HUES64 (cell line): ENCODE data around the gene SLC8A1.

ENCODE experiments used
- H3K27ac ChIP-seq: 2 replicates; pipeline ENCODE4 v1.7.0; 2013; ENCODE audit warnings: low read depth, low read length, inconsistent platforms
- H3K27me3 ChIP-seq: 2 replicates; pipeline ENCODE4 v1.6.1; 2013; ENCODE audit warnings: mild to moderate bottlenecking, low read length; ENCODE audit not compliant: insufficient read depth
- H3K36me3 ChIP-seq: 2 replicates; pipeline ENCODE4 v1.6.1; 2013; ENCODE audit warnings: mild to moderate bottlenecking, low read length; ENCODE audit not compliant: insufficient read depth
- H3K4me1 ChIP-seq: 2 replicates; pipeline ENCODE4 v1.6.1; 2013; ENCODE audit warnings: mild to moderate bottlenecking, low read length, moderate library complexity; ENCODE audit not compliant: insufficient read depth
- H3K4me3 ChIP-seq: 2 replicates; pipeline ENCODE4 v1.5.1; 2013; ENCODE audit warnings: mild to moderate bottlenecking, low read length, moderate library complexity
- H3K9ac ChIP-seq: 2 replicates; pipeline ENCODE4 v1.6.1; 2013; ENCODE audit warnings: mild to moderate bottlenecking, low read depth, low read length
- H3K9me3 ChIP-seq: 2 replicates; pipeline ENCODE4 v1.6.1; 2013; ENCODE audit warnings: low read depth, low read length; ENCODE audit not compliant: insufficient read depth
- WGBS: fragments of 150-250, 120-280 bp; methylation state at CpG from one replicate; pipeline ENCODE4 v1.1.7; 2013; ENCODE audit warnings: missing lambda C conversion rate; 5-methylcytosine and 5-hydroxymethylcytosine counted together

SLC8A1 gene

DNA sequence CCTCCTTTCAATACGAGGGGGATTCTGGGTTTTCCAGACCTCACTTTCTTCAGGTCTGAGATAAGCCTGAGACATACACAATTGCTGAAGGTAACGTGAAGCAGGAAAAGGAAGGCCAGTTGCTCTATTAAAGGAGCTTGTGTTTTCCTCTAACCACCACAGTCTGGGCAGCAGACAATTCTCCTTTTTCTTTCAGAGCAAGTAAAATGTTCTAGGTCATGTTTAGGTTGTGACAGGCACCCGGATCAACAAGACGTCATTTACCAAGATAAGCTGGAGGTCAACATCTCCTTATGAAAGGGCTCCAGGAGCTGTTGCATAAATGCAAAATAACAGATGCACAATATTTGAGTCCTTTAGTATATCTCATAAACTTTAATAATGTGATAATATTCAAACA is 148.1 kb downstream of the SLC8A1 start:
- H3K4me1 ChIP-seq = no peaks in the 10 kb centered on the region
- H3K4me3 ChIP-seq = no peak overlapping the region
- no peak overlapping the region for H3K27ac ChIP-seq
- 91% methylated on average over 4 of the region's 4 CpGs for WGBS
- H3K9ac ChIP-seq = no peak overlapping the region
- no peaks in the 10 kb centered on the region for H3K9me3 ChIP-seq
- no peaks in the 10 kb centered on the region for H3K27me3 ChIP-seq
- H3K36me3 ChIP-seq = no peaks in the 10 kb centered on the region

DNA sequence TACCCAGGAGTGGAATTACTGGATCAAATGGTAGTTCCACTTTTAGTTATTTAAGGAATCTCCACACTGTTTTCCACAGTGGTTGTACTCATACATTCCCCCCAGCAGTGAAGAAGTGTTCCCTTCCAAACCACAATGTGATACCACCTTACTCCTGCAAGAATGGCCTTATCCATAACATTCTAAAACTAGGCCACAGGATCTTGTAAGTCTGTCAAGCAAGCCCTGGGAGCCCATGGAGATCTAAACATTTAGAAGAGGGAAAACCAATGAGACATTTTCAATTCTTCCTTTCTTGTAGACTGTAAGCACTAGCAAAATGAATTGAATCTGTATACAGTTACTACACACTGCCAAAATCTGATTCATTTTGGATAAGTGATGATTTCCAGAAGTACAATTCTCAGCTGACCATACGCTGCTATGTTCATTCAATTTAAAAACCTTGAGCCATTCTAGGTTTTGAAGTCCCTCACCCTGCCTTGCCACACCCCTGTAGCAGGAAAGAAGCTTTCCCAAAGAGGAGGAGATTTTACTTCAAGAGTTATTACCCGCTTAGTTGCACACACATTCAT is 149.1 kb downstream of the SLC8A1 start:
- Histone ChIP-seq H3K36me3 (no peaks in the 10 kb centered on the region), H3K9me3 (no peaks in the 10 kb centered on the region), H3K27ac (no peak overlapping the region), H3K27me3 (no peaks in the 10 kb centered on the region), H3K9ac (no peak overlapping the region), H3K4me3 (no peak overlapping the region), H3K4me1 (no peaks in the 10 kb centered on the region)
- 86% methylated on average over 1 of the region's 2 CpGs for WGBS

DNA sequence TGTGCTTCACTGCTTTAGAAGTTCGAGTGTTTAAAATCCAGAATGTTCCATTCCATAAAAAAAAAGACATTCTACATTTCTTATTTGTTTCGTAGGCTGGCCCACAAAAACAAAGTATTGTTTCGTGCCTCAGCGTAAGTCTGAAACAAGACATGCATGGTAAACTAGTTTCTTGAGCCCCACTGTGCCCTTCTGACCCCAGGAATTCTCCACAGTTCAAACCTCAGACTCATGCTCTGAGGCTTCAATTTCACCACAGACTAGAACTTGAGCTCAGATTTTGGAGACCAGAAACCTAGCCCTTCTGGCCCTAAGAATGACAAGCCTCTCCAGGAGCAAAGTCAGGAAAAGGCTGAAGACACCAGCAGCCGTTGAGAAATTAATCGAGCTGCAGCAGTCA is 151.5 kb downstream of the SLC8A1 start:
- Histone ChIP-seq H3K4me1 (no peaks in the 10 kb centered on the region), H3K9me3 (no peaks in the 10 kb centered on the region), H3K36me3 (no peaks in the 10 kb centered on the region), H3K27ac (no peak overlapping the region), H3K4me3 (no peak overlapping the region), H3K27me3 (no peaks in the 10 kb centered on the region), H3K9ac (no peak overlapping the region)
- 80% methylated on average over 6 of the region's 6 CpGs for WGBS

DNA sequence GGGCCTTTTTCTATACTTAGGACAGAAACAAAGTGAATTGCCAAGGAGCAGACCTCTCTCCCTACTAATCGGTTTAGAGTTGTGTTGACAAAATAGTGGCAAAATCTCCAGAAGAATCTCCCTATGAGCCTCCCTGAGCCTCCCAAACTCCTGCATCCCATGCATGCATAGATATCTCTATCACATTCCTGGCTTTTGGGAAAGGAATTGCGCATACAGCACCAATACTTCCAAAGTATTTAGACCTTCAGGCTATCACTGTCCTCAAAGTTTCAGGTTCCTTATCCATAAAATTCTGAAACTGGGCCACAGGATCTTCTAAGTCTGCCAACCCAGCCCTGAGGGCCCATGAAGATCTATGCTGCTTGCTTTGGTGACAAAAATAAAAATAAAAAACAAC is 152.1 kb downstream of the SLC8A1 start:
- Histone ChIP-seq H3K9ac (no peak overlapping the region), H3K27me3 (no peaks in the 10 kb centered on the region), H3K27ac (no peak overlapping the region), H3K4me1 (no peaks in the 10 kb centered on the region), H3K4me3 (no peak overlapping the region), H3K36me3 (no peaks in the 10 kb centered on the region), H3K9me3 (no peaks in the 10 kb centered on the region)
- 88% methylated on average over 2 of the region's 2 CpGs for WGBS

DNA sequence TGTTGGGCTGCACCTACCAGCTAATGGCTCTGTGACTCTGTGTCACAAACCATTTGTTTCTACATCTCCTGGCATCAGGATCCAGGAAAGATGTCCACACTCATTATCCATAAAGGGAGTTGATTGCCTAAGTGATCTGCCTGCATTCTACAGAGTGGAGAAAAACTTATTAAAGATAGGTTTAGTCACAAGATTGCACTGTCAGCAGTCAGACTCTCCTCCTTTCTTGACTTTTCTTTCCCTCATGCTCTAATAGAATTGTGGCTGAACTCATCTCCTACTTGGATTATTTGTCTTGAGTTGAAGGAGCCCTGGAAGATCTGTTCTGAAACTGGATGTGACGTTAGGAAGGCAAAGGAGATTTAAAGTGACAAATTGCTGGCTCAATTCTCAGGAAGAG is 152.7 kb downstream of the SLC8A1 start:
- Histone ChIP-seq H3K4me3 (no peak overlapping the region), H3K27me3 (no peaks in the 10 kb centered on the region), H3K4me1 (no peaks in the 10 kb centered on the region), H3K9me3 (no peaks in the 10 kb centered on the region), H3K27ac (no peak overlapping the region), H3K36me3 (no peaks in the 10 kb centered on the region), H3K9ac (no peak overlapping the region)
- 89% methylated on average over 1 of the region's 1 CpG for WGBS

DNA sequence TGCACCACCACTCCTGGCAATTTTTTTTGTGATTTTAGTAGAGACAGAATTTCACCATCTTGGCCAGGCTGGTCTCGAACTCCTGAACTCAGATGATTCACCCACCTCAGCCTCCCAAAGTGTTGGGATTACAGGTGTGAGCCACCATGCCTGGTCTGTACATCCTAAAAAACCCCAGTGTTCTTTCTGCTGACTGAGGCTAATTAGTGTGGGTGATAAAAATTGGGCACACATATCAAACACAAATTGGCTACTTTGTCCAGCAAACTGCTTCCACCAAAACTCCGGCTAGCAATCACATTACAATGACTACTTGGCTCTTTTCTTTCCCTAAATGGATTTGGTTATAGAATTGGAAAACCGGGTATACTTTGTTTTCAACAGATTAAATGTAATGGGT is 153.9 kb downstream of the SLC8A1 start:
- no peaks in the 10 kb centered on the region for H3K36me3 ChIP-seq
- no peak overlapping the region for H3K9ac ChIP-seq
- no peak overlapping the region for H3K27ac ChIP-seq
- H3K9me3 ChIP-seq = no peaks in the 10 kb centered on the region
- no peaks in the 10 kb centered on the region for H3K4me1 ChIP-seq
- no peak overlapping the region for H3K4me3 ChIP-seq
- no peaks in the 10 kb centered on the region for H3K27me3 ChIP-seq
- WGBS = 100% methylated on average over 1 of the region's 3 CpGs

DNA sequence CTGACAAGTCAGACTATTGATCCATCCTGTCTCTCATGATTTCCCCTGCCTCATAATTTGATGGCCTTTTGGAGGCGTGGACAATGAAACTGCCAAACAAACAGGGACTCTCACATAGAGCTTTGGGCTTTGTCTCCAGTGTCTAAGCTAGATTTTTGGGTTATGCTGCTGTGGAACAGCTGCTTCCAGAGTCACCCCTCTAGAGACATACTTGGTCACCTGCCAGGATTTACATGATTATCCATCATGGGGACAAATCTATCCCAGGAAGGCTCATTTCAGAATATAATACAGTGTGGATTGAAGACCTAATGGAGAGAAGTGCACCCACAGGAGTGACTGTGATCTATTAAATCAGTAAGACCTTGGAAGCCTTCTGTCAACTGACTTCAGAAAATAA is 159.6 kb downstream of the SLC8A1 start:
- Histone ChIP-seq H3K27ac (no peak overlapping the region), H3K9me3 (no peaks in the 10 kb centered on the region), H3K27me3 (no peaks in the 10 kb centered on the region), H3K9ac (no peak overlapping the region), H3K36me3 (no peaks in the 10 kb centered on the region), H3K4me3 (no peak overlapping the region), H3K4me1 (no peaks in the 10 kb centered on the region)
- WGBS = 93% methylated on average over 1 of the region's 1 CpG

DNA sequence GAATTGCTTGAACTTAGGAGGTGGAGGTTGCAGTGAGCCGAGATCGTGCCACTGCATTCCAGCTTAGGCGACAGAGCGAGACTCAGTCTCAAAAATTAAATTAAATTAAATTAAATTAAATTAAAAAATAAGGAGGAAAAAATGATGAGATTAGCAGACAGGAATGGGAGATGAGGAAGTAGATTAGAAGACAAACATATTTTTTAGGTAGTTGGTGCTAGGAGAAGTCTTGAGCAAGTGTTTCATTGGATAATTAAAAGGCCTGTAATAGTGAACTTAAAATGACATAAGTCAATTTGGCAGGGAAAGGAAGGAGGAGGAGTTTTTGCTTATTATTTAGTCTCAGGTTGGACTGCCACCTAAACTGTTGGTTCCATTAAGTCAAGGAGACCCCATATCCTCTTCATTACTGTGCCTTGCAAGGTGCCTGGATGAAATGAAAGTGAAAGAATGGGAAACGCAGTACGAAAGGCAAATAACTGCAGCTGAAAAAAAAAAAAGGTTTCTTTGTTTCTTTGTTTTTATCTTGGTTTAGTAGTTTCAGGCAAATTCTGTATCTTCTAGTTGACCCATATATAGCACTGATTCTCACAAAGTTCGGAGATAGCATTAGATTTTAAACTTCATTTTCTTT is 162.0 kb downstream of the SLC8A1 start:
- Histone ChIP-seq H3K27me3 (no peaks in the 10 kb centered on the region), H3K4me3 (no peak overlapping the region), H3K9ac (no peak overlapping the region), H3K4me1 (no peaks in the 10 kb centered on the region), H3K27ac (no peak overlapping the region), H3K36me3 (no peaks in the 10 kb centered on the region), H3K9me3 (no peaks in the 10 kb centered on the region)
- WGBS = 92% methylated on average over 3 of the region's 7 CpGs

DNA sequence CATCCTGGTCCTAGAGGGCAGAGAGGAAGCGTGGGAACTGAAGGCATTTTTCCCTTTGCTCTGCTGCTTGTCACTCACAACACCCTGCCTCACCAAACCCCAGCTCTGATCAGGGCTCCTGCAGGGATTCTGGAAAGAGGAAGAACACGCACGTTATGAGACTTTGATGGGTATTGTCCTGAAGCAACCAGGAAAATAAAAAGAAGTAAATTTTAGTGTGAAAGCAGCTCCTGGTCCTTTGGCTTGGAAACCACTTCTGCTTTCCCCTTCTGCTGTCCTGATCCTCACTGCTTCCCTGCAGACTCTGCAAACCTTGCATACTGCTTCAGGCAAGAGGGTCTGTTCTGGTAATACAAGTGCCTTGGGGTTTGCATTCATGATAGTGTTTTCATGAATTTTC is 164.1 kb downstream of the SLC8A1 start:
- Histone ChIP-seq H3K27ac (no peak overlapping the region), H3K36me3 (no peaks in the 10 kb centered on the region), H3K9me3 (no peaks in the 10 kb centered on the region), H3K4me1 (no peaks in the 10 kb centered on the region), H3K4me3 (no peak overlapping the region), H3K27me3 (no peaks in the 10 kb centered on the region), H3K9ac (no peak overlapping the region)
- 86% methylated on average over 3 of the region's 3 CpGs for WGBS

DNA sequence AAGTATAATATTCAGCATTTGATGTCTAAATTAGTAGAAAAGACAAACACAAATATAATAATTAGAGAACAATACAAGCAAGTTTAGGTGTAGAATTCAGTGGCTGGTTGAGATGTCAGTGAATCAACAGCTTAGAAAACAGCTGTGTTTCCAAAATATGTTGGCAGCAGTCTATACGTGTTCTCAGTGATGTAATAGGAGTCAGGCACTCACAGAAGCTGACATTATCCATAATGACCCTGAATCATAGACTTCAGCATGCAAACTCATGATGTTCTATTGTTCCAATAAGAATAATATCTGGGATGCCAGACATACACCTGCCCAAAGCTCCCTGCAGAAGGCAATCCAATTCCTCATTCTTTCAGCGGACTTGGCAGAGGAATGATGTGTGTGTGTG is 164.7 kb downstream of the SLC8A1 start:
- 93% methylated on average over 2 of the region's 2 CpGs for WGBS
- Histone ChIP-seq H3K4me1 (no peaks in the 10 kb centered on the region), H3K9ac (no peak overlapping the region), H3K36me3 (no peaks in the 10 kb centered on the region), H3K9me3 (no peaks in the 10 kb centered on the region), H3K4me3 (no peak overlapping the region), H3K27me3 (no peaks in the 10 kb centered on the region), H3K27ac (no peak overlapping the region)

DNA sequence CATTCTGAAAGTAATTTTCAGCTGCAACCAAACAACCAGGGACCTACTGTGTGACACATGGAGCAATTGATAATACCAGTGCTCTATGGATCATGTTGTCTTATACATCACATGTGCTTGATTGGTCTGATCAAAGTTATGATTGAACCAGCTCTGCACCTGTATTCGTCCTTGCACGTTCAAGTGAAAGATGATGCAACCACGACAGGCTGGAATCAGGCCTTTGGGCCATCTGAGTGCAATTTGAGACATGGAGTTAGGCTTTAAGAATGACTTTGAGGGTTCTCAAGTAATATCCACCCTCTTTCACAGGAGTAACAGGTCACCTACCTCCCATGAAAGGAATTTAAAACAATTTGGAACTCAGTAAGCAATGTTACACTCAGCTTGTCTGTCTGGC is 165.2 kb downstream of the SLC8A1 start:
- 89% methylated on average over 3 of the region's 3 CpGs for WGBS
- Histone ChIP-seq H3K4me1 (no peaks in the 10 kb centered on the region), H3K9me3 (no peaks in the 10 kb centered on the region), H3K27me3 (no peaks in the 10 kb centered on the region), H3K36me3 (no peaks in the 10 kb centered on the region), H3K4me3 (no peak overlapping the region), H3K27ac (no peak overlapping the region), H3K9ac (no peak overlapping the region)

DNA sequence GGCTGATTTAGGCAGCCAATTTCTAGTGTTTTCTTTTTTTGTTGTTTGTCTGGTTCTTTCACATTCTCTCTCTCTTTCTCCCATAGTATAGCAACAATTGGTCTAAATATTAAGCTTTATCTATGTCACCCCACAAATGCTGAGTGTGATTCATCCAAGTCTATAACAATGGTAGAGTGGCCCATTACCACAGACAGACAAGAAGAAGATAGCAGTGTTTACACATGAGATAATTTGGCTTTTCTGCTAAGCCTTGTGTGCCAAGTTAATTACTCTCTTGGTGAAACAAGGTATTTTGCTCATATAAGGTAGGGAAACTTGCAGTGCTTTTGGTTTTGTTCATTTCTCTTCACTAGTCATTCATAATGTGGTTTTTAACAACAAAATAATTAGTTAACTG is 166.5 kb downstream of the SLC8A1 start:
- Histone ChIP-seq H3K9ac (no peak overlapping the region), H3K4me1 (no peaks in the 10 kb centered on the region; the same call in 1 of the 2 replicates), H3K27ac (no peak overlapping the region)

More for the DNA sequence above, 166.5 kb downstream of the SLC8A1 start:
- Histone ChIP-seq H3K27me3 (no peaks in the 10 kb centered on the region), H3K4me3 (no peak overlapping the region), H3K9me3 (no peaks in the 10 kb centered on the region), H3K36me3 (no peaks in the 10 kb centered on the region)
